ENCODE results near the gene ZYX.
"Not testable (repeated sequence)": the region's sequence is repeated elsewhere in the genome, so short reads cannot be mapped to it uniquely, and the experiment has no call there.

The ZYX gene

GRCh38 chr7:143387156-143387975, 6.2 kb downstream of the ZYX start:
- DNase-seq, result no peak

GRCh38 chr7:143388051-143388450, 6.9 kb downstream of the ZYX start:
- DNase-seq, result no peak

GRCh38 chr7:143388491-143389101, 7.5 kb downstream of the ZYX start:
- DNase-seq, result no peak

- DNase-seq, result no peak
Observed at GRCh38 chr7:143389316-143390103, 8.4 kb downstream of the ZYX start.

- DNase-seq, result no peak
Observed at GRCh38 chr7:143390104-143390772, 9.1 kb downstream of the ZYX start.

GRCh38 chr7:143390773-143391317, 9.7 kb downstream of the ZYX start:
- no peak for DNase-seq

GRCh38 chr7:143391462-143392404, 10.6 kb downstream of the ZYX start:
- DNase-seq, result no peak

GRCh38 chr7:143392427-143392826, 11.3 kb downstream of the ZYX start:
- DNase-seq, result not testable (repeated sequence)

GRCh38 chr7:143392875-143393266, 11.7 kb downstream of the ZYX start:
- no peak for DNase-seq

- no peak for DNase-seq
Observed at GRCh38 chr7:143393267-143394041, 12.3 kb downstream of the ZYX start.

GRCh38 chr7:143394068-143394467, 12.9 kb downstream of the ZYX start:
- DNase-seq, result no peak

- DNase-seq, result no peak
Observed at GRCh38 chr7:143394777-143395176, 13.6 kb downstream of the ZYX start.

- no peak for DNase-seq
Observed at GRCh38 chr7:143395187-143396149, 14.3 kb downstream of the ZYX start.

GRCh38 chr7:143396182-143396581, 15.0 kb downstream of the ZYX start:
- no peak for DNase-seq

GRCh38 chr7:143396625-143397556, 15.7 kb downstream of the ZYX start:
- no peak for DNase-seq

- no peak for DNase-seq
Observed at GRCh38 chr7:143397710-143398530, 16.8 kb downstream of the ZYX start.

GRCh38 chr7:143398616-143399015, 17.5 kb downstream of the ZYX start:
- no peak for DNase-seq

GRCh38 chr7:143399151-143399550, 18.0 kb downstream of the ZYX start:
- DNase-seq, result no peak
